ENCODE measurements around the gene RPS14. TPM values are rescaled to one million over a fixed set of nuclear protein-coding genes. Genes with fewer than 3 reads are reported as not detected.
A peak's percentile ranks its signal among the peaks of the same experiment; 100 is the strongest.

RPS14 gene
- total and polyA plus RNA-seq, 10 of the 15 experiments (the other 5 are each of a cell fraction or from before 2014, with no cell fraction given): 2,295 to 4,047 (median 2,787) TPM

- H3K4me1 ChIP-seq (ENCODE audit: control insufficient read depth, insufficient read depth, low read length): peaks cover 35% of the 10 kb centered on the region
- no peaks in the 10 kb centered on the region for H3K9me3 ChIP-seq (replicated peaks; ENCODE audit: control insufficient read depth, insufficient read depth, low read length)
- RAD21 ChIA-PET (ENCODE audit: unreplicated experiment): interaction anchor here (0.6 to 9.0 kb wide), 22 partner anchors 9 to 706 kb away, joined by 3 to 143 read pairs (median 4); partner anchors contain the start of genes IRGM, RBM22 and RPS14
- H4K20me1 ChIP-seq (ENCODE audit: control insufficient read depth, insufficient read depth): no peaks in the 10 kb centered on the region
- WGBS (ENCODE audit: insufficient coverage, insufficient replicate concordance, low lambda C conversion rate, missing lambda C conversion rate): 22% methylated on average over 34 of the region's 36 CpGs
- BruUV-seq (replicated peaks): no TSS peak
- CTCF ChIA-PET: interaction anchor here (0.6 to 11.8 kb wide), 26 partner anchors 9 to 589 kb away, joined by 3 to 229 read pairs (median 5); partner anchors contain the start of genes IRGM, RBM22 and RPS14
- no peak overlapping the region for H3K27ac ChIP-seq (ENCODE audit: control insufficient read depth, insufficient read depth)
- H3K4me2 ChIP-seq (ENCODE audit: control insufficient read depth, insufficient read depth): peak overlapping the region; percentile 75
- H2AFZ ChIP-seq (ENCODE audit: control insufficient read depth, low read depth, low read length): peak overlapping the region; percentile 54
- intact Hi-C loops (cut with micrococcal nuclease; ENCODE audit: unreplicated experiment): loop anchor here (1.0 to 10.0 kb wide), 6 partner anchors 64 to 388 kb away; partner anchors contain the start of gene IRGM
- POLR2A ChIA-PET: interaction anchor here (0.6 to 3.7 kb wide), 4 partner anchors 31 to 86 kb away, joined by 3 to 25 read pairs (median 4); partner anchors contain the start of gene CD74
- DNase-seq (ENCODE audit: low read depth, low spot score): no peak
- H3K79me2 ChIP-seq (ENCODE audit: control insufficient read depth, insufficient read depth, low read length): no peaks in the 10 kb centered on the region
- H3K36me3 ChIP-seq (ENCODE audit: control insufficient read depth in 2 of 2, insufficient read depth in 2 of 2, low read length in 1 of 2): no peaks in the 10 kb centered on the region
- no peak overlapping the region; the same call in 1 of the 2 replicates for H3K9ac ChIP-seq (ENCODE audit: control insufficient read depth, insufficient read depth, low read length)
- no peaks in the 10 kb centered on the region for H3K27me3 ChIP-seq (replicated peaks in 1 of 2; ENCODE audit: control insufficient read depth in 2 of 2, insufficient read depth in 2 of 2, low read length in 1 of 2)
- ATAC-seq: peak; percentile 91
- FAIRE-seq: peak; percentile 27
- SMC1A ChIA-PET (ENCODE audit: uncharacterized antibody, unreplicated experiment): interaction anchor here (0.6 to 5.3 kb wide), 20 partner anchors 9 to 388 kb away, joined by 3 to 65 read pairs (median 4); partner anchors contain the start of gene IRGM
- in situ Hi-C loops (cut with MboI): loop anchor here (5.0 to 10.0 kb wide), 2 partner anchors 196 to 388 kb away; partner anchors contain the start of gene IRGM
- peak overlapping the region; percentile 39; the same call in 1 of the 2 replicates for H3K4me3 ChIP-seq
- TF ChIP-seq SMC3 (IDR thresholded peaks at IDR 0.05; ENCODE audit: borderline replicate concordance, low read length) (peak; percentile 63; the same call in 1 of the 2 replicates), EGR1 (IDR thresholded peaks at IDR 0.05; ENCODE audit: borderline replicate concordance in 1 of 2, low read depth in 2 of 2, low read length in 2 of 2) (peak in 1 of 2 experiments; percentile 67; a peak in 1 of 3 replicates), RAD21 (IDR thresholded peaks at IDR 0.05; ENCODE audit: insufficient read depth, low read depth, low read length) (peak; percentile 92), ZNF622 (IDR thresholded peaks at IDR 0.05) (no peak), KDM1A (IDR thresholded peaks at IDR 0.05; ENCODE audit: borderline replicate concordance) (no peak), POU2F2 (IDR thresholded peaks at IDR 0.05; ENCODE audit: borderline replicate concordance, low read depth, low read length) (0 out of 3 replicates have a peak, but pooled peaks have one; percentile 32), EED (IDR thresholded peaks at IDR 0.05; ENCODE audit: low read depth) (no peak), MXI1 (IDR thresholded peaks at IDR 0.05; ENCODE audit: low read depth, low read length) (0 out of 2 replicates have a peak, but pooled peaks have one; percentile 62), SUZ12 (IDR thresholded peaks at IDR 0.05; ENCODE audit: unreplicated experiment) (no peak), EZH2 (IDR thresholded peaks at IDR 0.05; ENCODE audit: borderline replicate concordance, control insufficient read depth, low read depth, low read length) (no peak), YY1 (IDR thresholded peaks at IDR 0.05; ENCODE audit: low read depth, low read length) (peak; percentile 40; the same call in 1 of the 2 replicates), POLR2A (IDR thresholded peaks at IDR 0.05; ENCODE audit: low read depth, low read length) (no peak), HDAC6 (IDR thresholded peaks at IDR 0.05; ENCODE audit: unreplicated experiment) (no peak), FOXK2 (IDR thresholded peaks at IDR 0.05) (no peak), SREBF1 (IDR thresholded peaks at IDR 0.05; ENCODE audit: low read length) (no peak), BHLHE40 (IDR thresholded peaks at IDR 0.05; ENCODE audit: borderline replicate concordance in 1 of 2, low read depth in 2 of 2, low read length in 1 of 2) (peak; percentile 39 to 45; a peak in 3 of 4 replicates)
- TF ChIP-seq, protein P1, sequence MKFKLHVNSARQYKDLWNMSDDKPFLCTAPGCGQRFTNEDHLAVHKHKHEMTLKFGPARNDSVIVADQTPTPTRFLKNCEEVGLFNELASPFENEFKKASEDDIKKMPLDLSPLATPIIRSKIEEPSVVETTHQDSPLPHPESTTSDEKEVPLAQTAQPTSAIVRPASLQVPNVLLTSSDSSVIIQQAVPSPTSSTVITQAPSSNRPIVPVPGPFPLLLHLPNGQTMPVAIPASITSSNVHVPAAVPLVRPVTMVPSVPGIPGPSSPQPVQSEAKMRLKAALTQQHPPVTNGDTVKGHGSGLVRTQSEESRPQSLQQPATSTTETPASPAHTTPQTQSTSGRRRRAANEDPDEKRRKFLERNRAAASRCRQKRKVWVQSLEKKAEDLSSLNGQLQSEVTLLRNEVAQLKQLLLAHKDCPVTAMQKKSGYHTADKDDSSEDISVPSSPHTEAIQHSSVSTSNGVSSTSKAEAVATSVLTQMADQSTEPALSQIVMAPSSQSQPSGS (IDR thresholded peaks at IDR 0.05; ENCODE audit: low read length): no peak
- TF ChIP-seq, protein P2, sequence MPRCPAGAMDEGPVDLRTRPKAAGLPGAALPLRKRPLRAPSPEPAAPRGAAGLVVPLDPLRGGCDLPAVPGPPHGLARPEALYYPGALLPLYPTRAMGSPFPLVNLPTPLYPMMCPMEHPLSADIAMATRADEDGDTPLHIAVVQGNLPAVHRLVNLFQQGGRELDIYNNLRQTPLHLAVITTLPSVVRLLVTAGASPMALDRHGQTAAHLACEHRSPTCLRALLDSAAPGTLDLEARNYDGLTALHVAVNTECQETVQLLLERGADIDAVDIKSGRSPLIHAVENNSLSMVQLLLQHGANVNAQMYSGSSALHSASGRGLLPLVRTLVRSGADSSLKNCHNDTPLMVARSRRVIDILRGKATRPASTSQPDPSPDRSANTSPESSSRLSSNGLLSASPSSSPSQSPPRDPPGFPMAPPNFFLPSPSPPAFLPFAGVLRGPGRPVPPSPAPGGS (IDR thresholded peaks at IDR 0.05; ENCODE audit: borderline replicate concordance, insufficient read depth, low read depth, low read length, poor library complexity, severe bottlenecking): no peak
- TF ChIP-seq, protein P3, sequence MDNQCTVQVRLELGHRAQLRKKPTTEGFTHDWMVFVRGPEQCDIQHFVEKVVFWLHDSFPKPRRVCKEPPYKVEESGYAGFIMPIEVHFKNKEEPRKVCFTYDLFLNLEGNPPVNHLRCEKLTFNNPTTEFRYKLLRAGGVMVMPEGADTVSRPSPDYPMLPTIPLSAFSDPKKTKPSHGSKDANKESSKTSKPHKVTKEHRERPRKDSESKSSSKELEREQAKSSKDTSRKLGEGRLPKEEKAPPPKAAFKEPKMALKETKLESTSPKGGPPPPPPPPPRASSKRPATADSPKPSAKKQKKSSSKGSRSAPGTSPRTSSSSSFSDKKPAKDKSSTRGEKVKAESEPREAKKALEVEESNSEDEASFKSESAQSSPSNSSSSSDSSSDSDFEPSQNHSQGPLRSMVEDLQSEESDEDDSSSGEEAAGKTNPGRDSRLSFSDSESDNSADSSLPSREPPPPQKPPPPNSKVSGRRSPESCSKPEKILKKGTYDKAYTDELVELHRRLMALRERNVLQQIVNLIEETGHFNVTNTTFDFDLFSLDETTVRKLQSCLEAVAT (IDR thresholded peaks at IDR 0.05): no peak
Measured at GRCh38 chr5:150458802-150459557, 9.4 kb upstream of the RPS14 start.

All from GM12878 (cell line).